WI38 (cell line): ENCODE results near the gene TYW5.
A peak's percentile ranks its signal among the peaks of the same experiment; 100 is the strongest.

Source experiments
- H3K4me3 ChIP-seq: 2 replicates; pipeline ENCODE4 v1.5.1; 2011; ENCODE audit warnings: low read depth, mild to moderate bottlenecking, control low read depth, low read length
- CTCF ChIP-seq: IDR thresholded peaks from 2 replicates; pipeline ENCODE4 v1.5.1; 2012; ENCODE audit warnings: low read depth, mild to moderate bottlenecking, control low read depth, low read length

Gene TYW5

GRCh38 chr2:199955339-199956061 is at the start of gene TYW5, which contains the start of gene MAIP1:
Gene TYW5 (minus strand): TSS chr2:199955491. CDS start chr2:199955470, 21 bp downstream.
Gene MAIP1 (plus strand): TSS chr2:199955582. CDS start chr2:199955799, 217 bp downstream.
- TF ChIP-seq CTCF, result no peak
- H3K4me3 ChIP-seq, result peak within 1 kb of the TSS; percentile 98

- H3K4me3 ChIP-seq, result no peak overlapping the region
- no peak for TF ChIP-seq CTCF
Measured at GRCh38 chr2:200003444-200003843, 48.2 kb upstream of the TYW5 start.

GRCh38 chr2:200000444-200001163 is 45.3 kb upstream of the TYW5 start:
- no peak for TF ChIP-seq CTCF
- no peak overlapping the region for H3K4me3 ChIP-seq

DNA sequence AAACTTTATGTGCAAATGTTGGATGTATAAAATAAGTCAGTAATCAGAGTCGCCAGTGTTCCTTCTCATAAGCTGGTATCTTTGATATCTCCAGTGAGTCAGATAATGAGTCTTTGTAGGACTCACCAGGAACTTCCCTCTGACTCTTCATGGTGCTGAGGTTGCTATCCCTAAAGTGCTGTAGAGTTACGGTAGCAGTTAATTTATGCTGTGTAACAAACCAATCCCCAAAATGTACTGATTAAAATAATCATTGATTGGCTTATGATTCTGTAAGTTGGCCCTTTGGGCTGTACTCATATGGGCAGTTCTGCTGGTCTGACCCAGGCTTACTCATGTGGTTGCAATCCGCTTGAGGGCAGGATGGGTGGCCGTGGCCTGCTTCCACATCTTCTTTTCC is 43.9 kb upstream of the TYW5 start:
- no peak for TF ChIP-seq CTCF
- no peak overlapping the region for H3K4me3 ChIP-seq

GRCh38 chr2:199997296-199997695 is 42.0 kb upstream of the TYW5 start:
- no peak overlapping the region for H3K4me3 ChIP-seq
- no peak for TF ChIP-seq CTCF

DNA sequence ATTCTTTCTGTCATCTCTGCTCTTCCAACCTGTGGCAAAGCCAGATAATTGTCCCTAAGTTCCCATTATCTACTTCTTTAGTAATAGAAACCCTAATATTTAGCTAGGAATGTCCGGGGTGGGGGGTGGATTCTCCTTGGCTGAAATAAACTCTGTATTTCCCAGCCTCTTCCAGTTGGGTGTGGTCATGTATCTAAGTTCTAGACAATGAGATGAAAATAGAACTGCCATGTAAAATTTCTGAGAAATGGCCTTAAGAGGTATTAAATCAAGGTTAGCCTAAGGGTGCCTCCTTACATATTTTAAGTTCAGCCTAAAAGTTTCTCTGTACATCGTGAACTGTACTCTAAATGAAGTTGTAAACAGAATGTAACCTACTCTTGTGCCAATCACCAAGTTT is 39.6 kb upstream of the TYW5 start:
- no peak overlapping the region for H3K4me3 ChIP-seq
- TF ChIP-seq CTCF, result no peak

- no peak overlapping the region for H3K4me3 ChIP-seq
- no peak for TF ChIP-seq CTCF
Measured at GRCh38 chr2:199994371-199994770, 39.1 kb upstream of the TYW5 start.
